HUDEP-2 (cell line): ENCODE results near the gene MAST1.
"Not testable (repeated sequence)": the region's sequence is repeated elsewhere in the genome, so short reads cannot be mapped to it uniquely, and the experiment has no call there.

Experiments
- DNase-seq, 76 experiments: peaks; one replicate each; lab custom pipeline; 2025; ENCODE audit not compliant: unreplicated experiment in 76 of 76; lab: John Stamatoyannopoulos, UW

MAST1 gene

DNA sequence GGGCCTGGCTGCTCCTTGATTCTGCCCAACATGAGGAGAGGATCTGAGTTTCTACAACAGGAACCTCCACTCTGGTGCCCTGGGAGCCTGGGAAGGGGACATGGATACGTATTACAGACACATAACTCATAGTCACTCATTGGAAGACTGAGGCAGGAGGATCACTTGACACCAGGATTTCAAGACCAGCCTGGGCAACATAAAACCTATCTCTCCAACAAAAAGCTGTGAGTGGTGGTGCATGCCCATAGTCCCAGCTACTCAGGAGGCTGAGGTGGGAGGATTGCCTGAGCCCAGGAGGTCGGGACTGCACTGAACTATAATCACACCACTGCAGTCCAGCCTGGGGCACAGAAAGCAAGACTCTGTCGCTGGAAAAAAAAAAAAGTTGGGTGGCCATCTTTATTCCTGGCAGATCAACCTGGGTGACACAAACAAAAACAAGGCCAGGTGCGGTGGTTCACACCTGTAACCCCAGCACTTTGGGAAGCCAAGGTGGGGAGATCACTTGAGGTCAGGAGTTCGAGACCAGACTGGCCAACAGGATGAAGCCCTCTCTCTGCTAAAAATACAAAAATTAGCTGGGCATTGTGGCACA lies 49.8 kb downstream of the MAST1 start:
- peak in 17 of 76 experiments; percentile 9 to 67 (median 50) for DNase-seq

- not testable (repeated sequence) for DNase-seq
Observed at GRCh38 chr19:12890299-12890786, 52.0 kb downstream of the MAST1 start.

GRCh38 chr19:12890787-12891552 lies 52.7 kb downstream of the MAST1 start, which contains the start of gene GCDH:
GCDH (plus strand) TSS chr19:12891160; CDS start chr19:12891305, 145 bp downstream.
- DNase-seq = peak in 75 of 76 experiments; percentile 75 to 100 (median 99)

DNA sequence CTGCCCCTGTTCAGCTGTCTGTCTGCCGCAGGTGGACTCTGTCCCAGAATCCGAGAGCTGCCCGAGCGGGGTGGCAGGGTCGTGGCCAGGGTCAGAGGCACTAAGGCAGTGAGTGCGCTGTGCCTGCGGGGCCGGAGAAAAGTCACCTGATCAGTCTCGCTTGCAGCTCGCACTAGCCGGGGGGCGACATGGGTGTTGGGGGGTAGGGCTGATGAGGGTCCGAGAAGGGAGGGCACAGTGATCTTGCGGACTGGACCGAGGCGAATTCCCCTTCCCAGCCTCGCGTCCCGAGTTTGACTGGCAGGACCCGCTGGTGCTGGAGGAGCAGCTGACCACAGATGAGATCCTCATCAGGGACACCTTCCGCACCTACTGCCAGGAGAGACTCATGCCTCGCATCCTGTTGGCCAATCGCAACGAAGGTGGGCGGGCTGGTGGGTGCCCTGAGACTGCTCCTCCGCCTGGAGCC lies 53.3 kb downstream of the MAST1 start:
- peak in 2 of 76 experiments; percentile 14 to 24 for DNase-seq

DNA sequence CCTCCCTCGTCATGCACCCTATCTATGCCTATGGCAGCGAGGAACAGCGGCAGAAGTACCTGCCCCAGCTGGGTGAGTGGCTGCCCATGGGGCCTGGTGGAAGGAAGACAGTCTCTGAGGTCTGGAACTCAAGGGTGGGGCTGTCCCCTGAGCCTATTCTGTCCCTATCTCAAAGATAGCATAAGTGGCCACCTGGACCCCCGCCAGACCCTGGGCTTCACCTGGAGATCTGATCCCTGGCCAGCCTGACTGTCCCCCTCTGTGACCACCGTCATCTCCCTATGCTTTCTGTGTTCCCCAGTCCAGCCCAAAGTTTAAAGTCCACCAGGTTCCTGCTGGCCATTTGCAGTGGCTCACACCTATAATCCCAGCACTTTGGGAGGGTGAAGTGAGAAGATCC lies 55.3 kb downstream of the MAST1 start:
- DNase-seq = no peak

GRCh38 chr19:12896460-12896859 lies 58.1 kb downstream of the MAST1 start:
- DNase-seq = no peak

DNA sequence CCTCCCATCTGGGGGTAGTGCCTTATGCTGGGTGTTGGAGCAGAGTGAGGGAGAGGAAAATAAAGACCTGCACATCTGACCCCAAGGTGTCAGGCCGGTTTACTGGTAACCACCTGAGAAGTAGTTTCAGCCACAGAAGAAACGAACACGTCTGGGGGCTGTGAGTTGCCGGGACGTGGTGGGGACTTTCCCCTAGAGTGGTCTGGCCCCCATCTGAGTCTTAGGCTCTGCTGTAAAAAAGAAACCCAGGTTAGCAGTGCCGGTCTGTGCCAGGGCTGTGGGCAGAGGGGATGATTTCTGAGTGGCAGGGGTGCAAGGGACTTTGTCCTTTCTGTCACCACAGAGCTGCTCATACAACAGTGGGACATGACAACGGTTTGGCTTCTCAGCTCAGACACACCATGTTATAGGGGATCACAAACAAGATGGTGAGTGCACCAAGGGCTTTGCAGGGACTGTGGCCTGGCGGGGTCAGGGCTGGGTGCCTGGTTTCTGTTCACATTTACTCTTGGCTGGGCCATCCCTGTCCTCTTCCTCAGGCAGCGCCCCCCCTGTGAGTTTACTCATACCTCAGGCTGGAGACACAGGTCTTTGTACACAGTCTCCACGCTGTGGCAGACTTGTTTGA lies 61.7 kb downstream of the MAST1 start:
- DNase-seq = no peak

- no peak for DNase-seq
Observed at GRCh38 chr19:12907166-12907565, 68.9 kb downstream of the MAST1 start.

- no peak for DNase-seq
Observed at GRCh38 chr19:12912571-12912970, 74.3 kb downstream of the MAST1 start.

DNA sequence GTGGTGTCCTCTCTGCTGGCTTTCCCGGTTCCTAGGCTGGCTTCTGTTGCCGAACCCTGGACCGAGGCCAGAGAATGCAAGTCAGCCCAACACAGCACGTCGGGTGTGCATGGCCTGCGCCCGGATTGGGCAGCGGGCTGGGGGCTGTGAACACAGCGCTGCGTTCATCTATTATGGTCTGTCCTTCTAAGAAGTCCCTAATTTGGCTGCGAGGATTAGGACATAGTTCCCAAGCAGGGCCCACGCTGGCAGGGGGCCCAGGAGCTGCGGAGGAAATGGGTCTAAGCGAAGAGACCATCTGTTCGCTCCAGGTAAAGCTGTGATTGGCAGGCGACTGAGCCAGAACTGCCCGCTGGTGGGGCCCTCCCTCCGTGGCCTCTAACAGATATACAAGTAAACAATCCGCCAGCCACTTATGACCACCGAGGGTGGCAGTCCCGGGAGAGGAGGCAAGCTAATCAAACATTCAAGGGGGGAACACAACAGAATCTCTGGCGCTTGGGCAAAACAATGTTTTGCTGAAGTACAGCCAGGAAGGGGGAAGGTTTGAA lies 74.8 kb downstream of the MAST1 start:
- no peak for DNase-seq

GRCh38 chr19:12913851-12914690 lies 75.8 kb downstream of the MAST1 start:
- no peak for DNase-seq

DNA sequence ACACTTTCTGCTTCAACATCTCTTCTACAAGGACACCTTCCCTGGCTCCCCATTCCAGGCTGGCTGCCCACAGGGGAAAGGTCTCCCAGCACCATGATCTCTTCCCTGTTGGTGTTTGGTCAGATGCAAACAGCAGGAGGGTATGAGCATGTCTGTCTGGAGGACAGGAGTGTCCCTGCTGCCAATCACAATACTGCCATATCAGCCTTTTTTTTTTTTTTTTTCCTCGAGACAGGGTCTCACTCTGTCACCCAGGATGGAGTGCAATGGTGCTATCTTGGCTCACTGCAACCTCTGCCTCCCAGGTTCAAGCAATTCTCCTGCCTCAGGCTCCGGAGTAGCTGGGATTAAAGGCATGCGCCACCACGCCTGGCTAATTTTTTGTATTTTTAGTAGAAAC lies 77.5 kb downstream of the MAST1 start:
- DNase-seq = not testable (repeated sequence)

GRCh38 chr19:12918253-12918652 lies 79.9 kb downstream of the MAST1 start:
- DNase-seq = no peak

- no peak for DNase-seq
Observed at GRCh38 chr19:12921047-12921446, 82.7 kb downstream of the MAST1 start.

GRCh38 chr19:12922959-12923358 lies 84.6 kb downstream of the MAST1 start:
- no peak for DNase-seq
